ENCODE results near the gene RASAL3.

The RASAL3 gene

GRCh38 chr19:15403151-15403531, 61.2 kb downstream of the RASAL3 start:
- TF ChIP-seq ISL1 (CRISPR knock-in tag; IDR thresholded peaks at IDR 0.05) (no peak), PATZ1 (CRISPR knock-in tag; IDR thresholded peaks at IDR 0.05; ENCODE audit: borderline replicate concordance) (no peak), CSDC2 (CRISPR knock-in tag; IDR thresholded peaks at IDR 0.05) (no peak), CSRNP3 (CRISPR knock-in tag; IDR thresholded peaks at IDR 0.05) (no peak), ZNF70 (CRISPR knock-in tag; IDR thresholded peaks at IDR 0.05) (no peak), ARNTL (CRISPR knock-in tag; IDR thresholded peaks at IDR 0.05; ENCODE audit: borderline replicate concordance, low read depth) (no peak), ZFP3 (CRISPR knock-in tag; IDR thresholded peaks at IDR 0.05) (no peak), ZFP30 (CRISPR knock-in tag; IDR thresholded peaks at IDR 0.05) (no peak), CREB5 (CRISPR knock-in tag; IDR thresholded peaks at IDR 0.05; ENCODE audit: low read depth) (no peak), ZNF8 (CRISPR knock-in tag; IDR thresholded peaks at IDR 0.05) (no peak), ZNF565 (CRISPR knock-in tag; conservative IDR thresholded peaks at IDR 0.05; ENCODE audit: low read depth) (no peak), OSR1 (CRISPR knock-in tag; IDR thresholded peaks at IDR 0.05) (no peak), ZC3H10 (CRISPR knock-in tag; IDR thresholded peaks at IDR 0.05) (no peak), TCF4 (CRISPR knock-in tag; IDR thresholded peaks at IDR 0.05; ENCODE audit: borderline replicate concordance) (no peak), TOX (CRISPR knock-in tag; IDR thresholded peaks at IDR 0.05; ENCODE audit: borderline replicate concordance) (no peak), GLIS3 (CRISPR knock-in tag; IDR thresholded peaks at IDR 0.05) (no peak), SNAI2 (CRISPR knock-in tag; IDR thresholded peaks at IDR 0.05) (no peak), PPARA (CRISPR knock-in tag; IDR thresholded peaks at IDR 0.05; ENCODE audit: borderline replicate concordance) (no peak), ESRRG (CRISPR knock-in tag; IDR thresholded peaks at IDR 0.05) (no peak), BACH2 (CRISPR knock-in tag; IDR thresholded peaks at IDR 0.05; ENCODE audit: borderline replicate concordance) (no peak)
- ATAC-seq = no peak

GRCh38 chr19:15402411-15403150, 61.8 kb downstream of the RASAL3 start:
- TF ChIP-seq ESRRG (CRISPR knock-in tag; IDR thresholded peaks at IDR 0.05) (no peak), PATZ1 (CRISPR knock-in tag; IDR thresholded peaks at IDR 0.05; ENCODE audit: borderline replicate concordance) (no peak), ZC3H10 (CRISPR knock-in tag; IDR thresholded peaks at IDR 0.05) (no peak), CSDC2 (CRISPR knock-in tag; IDR thresholded peaks at IDR 0.05) (no peak), ZNF70 (CRISPR knock-in tag; IDR thresholded peaks at IDR 0.05) (no peak)
- no peak for ATAC-seq
